ENCODE data around the gene MPZL3. TPM values are rescaled to one million over a fixed set of nuclear protein-coding genes. Genes with fewer than 3 reads are reported as not detected.

MPZL3 gene
- total RNA-seq, 2 donors from 2014 or later: 35.0 to 93.0 TPM

- H3K27ac Mint-ChIP-seq: peak overlapping the region in 1 of 2 donors; percentile 91
- DNase-seq (ENCODE audit: low spot score in 2 of 2) (no peak), ATAC-seq (peak in 1 of 2 donors; percentile 1)
- peaks cover 46 to 67% of the 10 kb centered on the region in 2 donors for H3K36me3 Mint-ChIP-seq
- peaks cover 0 to 5% of the 10 kb centered on the region in 2 donors for H3K9me3 Mint-ChIP-seq
Observed at GRCh38 chr11:118226296-118226695, 25.9 kb downstream of the MPZL3 start.

- DNase-seq (ENCODE audit: low spot score in 2 of 2): peak in 1 of 2 donors; percentile 68
- peak; percentile 70 to 82 for ATAC-seq
- H3K27ac Mint-ChIP-seq: peak within 1 kb of the TSS in 1 of 2 donors; percentile 95
- peaks cover 61 to 72% of the 10 kb centered on the region in 2 donors for H3K36me3 Mint-ChIP-seq
- H3K9me3 Mint-ChIP-seq: peaks cover 0 to 5% of the 10 kb centered on the region in 2 donors
Observed at GRCh38 chr11:118224511-118225188, 27.5 kb downstream of the MPZL3 start, which contains the start of gene JAML. TSS of gene JAML (minus strand) at chr11:118225011. CDS start at chr11:118214866, 10,145 bp downstream.

GRCh38 chr11:118223992-118224391 is 28.2 kb downstream of the MPZL3 start:
- H3K27ac Mint-ChIP-seq: peak overlapping the region in 1 of 2 donors; percentile 95
- peak; percentile 12 to 25 for ATAC-seq
- H3K36me3 Mint-ChIP-seq: peaks cover 61 to 72% of the 10 kb centered on the region in 2 donors
- no peak for DNase-seq (ENCODE audit: low spot score in 2 of 2)
- H3K9me3 Mint-ChIP-seq: peaks cover 0 to 5% of the 10 kb centered on the region in 2 donors

GRCh38 chr11:118223570-118223969 is 28.6 kb downstream of the MPZL3 start:
- Mint-ChIP-seq H3K36me3 (peaks cover 65 to 74% of the 10 kb centered on the region in 2 donors), H3K27ac (peak overlapping the region in 1 of 2 donors; percentile 95), H3K9me3 (peaks cover 0 to 5% of the 10 kb centered on the region in 2 donors)
- DNase-seq (ENCODE audit: low spot score in 2 of 2) (no peak), ATAC-seq (peak; percentile 7 to 10)

- no peak for DNase-seq (ENCODE audit: low spot score in 2 of 2)
- no peak for ATAC-seq
- Mint-ChIP-seq H3K9me3 (peaks cover 0 to 5% of the 10 kb centered on the region in 2 donors), H3K36me3 (peaks cover 59 to 71% of the 10 kb centered on the region in 2 donors), H3K27ac (peak overlapping the region in 1 of 2 donors; percentile 95)
Observed at GRCh38 chr11:118222437-118222836, 29.7 kb downstream of the MPZL3 start.

GRCh38 chr11:118221419-118221818 is 30.7 kb downstream of the MPZL3 start:
- Mint-ChIP-seq H3K27ac (peak overlapping the region in 1 of 2 donors; percentile 95), H3K36me3 (peaks cover 51 to 63% of the 10 kb centered on the region in 2 donors), H3K9me3 (peaks cover 0 to 5% of the 10 kb centered on the region in 2 donors)
- ATAC-seq (no peak), DNase-seq (ENCODE audit: low spot score in 2 of 2) (no peak)

- DNase-seq (ENCODE audit: low spot score in 2 of 2) (no peak), ATAC-seq (peak in 1 of 2 donors; percentile 13)
- no peaks in the 10 kb centered on the region for H3K9me3 Mint-ChIP-seq
- peak overlapping the region in 1 of 2 donors; percentile 99 for H3K27ac Mint-ChIP-seq
- peaks cover 40 to 46% of the 10 kb centered on the region in 2 donors for H3K36me3 Mint-ChIP-seq
Observed at GRCh38 chr11:118219732-118220131, 32.4 kb downstream of the MPZL3 start.

GRCh38 chr11:118219244-118219643 is 32.9 kb downstream of the MPZL3 start:
- Mint-ChIP-seq H3K36me3 (peaks cover 44 to 49% of the 10 kb centered on the region in 2 donors), H3K27ac (peak overlapping the region in 1 of 2 donors; percentile 99), H3K9me3 (no peaks in the 10 kb centered on the region)
- no peak for ATAC-seq
- no peak for DNase-seq (ENCODE audit: low spot score in 2 of 2)

- DNase-seq (ENCODE audit: low spot score in 2 of 2) (no peak), ATAC-seq (peak; percentile 68 to 74)
- peak overlapping the region in 1 of 2 donors; percentile 99 for H3K27ac Mint-ChIP-seq
- no peaks in the 10 kb centered on the region for H3K9me3 Mint-ChIP-seq
- peaks cover 48 to 50% of the 10 kb centered on the region in 2 donors for H3K36me3 Mint-ChIP-seq
Observed at GRCh38 chr11:118217575-118217974, 34.6 kb downstream of the MPZL3 start.

GRCh38 chr11:118216621-118217481 is 35.3 kb downstream of the MPZL3 start:
- Mint-ChIP-seq H3K36me3 (peaks cover 50 to 56% of the 10 kb centered on the region in 2 donors), H3K27ac (peak overlapping the region in 1 of 2 donors; percentile 99), H3K9me3 (no peaks in the 10 kb centered on the region)
- DNase-seq (ENCODE audit: low spot score in 2 of 2) (peak; percentile 57 to 79), ATAC-seq (peak; percentile 82)

- no peaks in the 10 kb centered on the region for H3K9me3 Mint-ChIP-seq
- peaks cover 60 to 63% of the 10 kb centered on the region in 2 donors for H3K36me3 Mint-ChIP-seq
- ATAC-seq (no peak), DNase-seq (ENCODE audit: low spot score in 2 of 2) (no peak)
- H3K27ac Mint-ChIP-seq: peak overlapping the region in 1 of 2 donors; percentile 99
Observed at GRCh38 chr11:118215765-118216164, 36.4 kb downstream of the MPZL3 start.

- no peak for DNase-seq (ENCODE audit: low spot score in 2 of 2)
- ATAC-seq: no peak
- Mint-ChIP-seq H3K27ac (peak overlapping the region in 1 of 2 donors; percentile 99), H3K36me3 (peaks cover 63 to 65% of the 10 kb centered on the region in 2 donors), H3K9me3 (no peaks in the 10 kb centered on the region)
Observed at GRCh38 chr11:118215262-118215661, 36.9 kb downstream of the MPZL3 start.

- Mint-ChIP-seq H3K27ac (peak overlapping the region in 1 of 2 donors; percentile 99), H3K36me3 (peaks cover 61 to 63% of the 10 kb centered on the region in 2 donors), H3K9me3 (no peaks in the 10 kb centered on the region)
- no peak for ATAC-seq
- DNase-seq (ENCODE audit: low spot score in 2 of 2): no peak
Observed at GRCh38 chr11:118214210-118214914, 37.8 kb downstream of the MPZL3 start.

- ATAC-seq (no peak), DNase-seq (ENCODE audit: low spot score in 2 of 2) (no peak)
- peaks cover 61 to 62% of the 10 kb centered on the region in 2 donors for H3K36me3 Mint-ChIP-seq
- H3K9me3 Mint-ChIP-seq: no peaks in the 10 kb centered on the region
- H3K27ac Mint-ChIP-seq: peak overlapping the region in 1 of 2 donors; percentile 99
Observed at GRCh38 chr11:118213781-118214180, 38.4 kb downstream of the MPZL3 start.

GRCh38 chr11:118213201-118213600 is 39.0 kb downstream of the MPZL3 start:
- ATAC-seq (no peak), DNase-seq (ENCODE audit: low spot score in 2 of 2) (no peak)
- Mint-ChIP-seq H3K27ac (peak overlapping the region in 1 of 2 donors; percentile 58), H3K36me3 (peaks cover 56 to 61% of the 10 kb centered on the region in 2 donors), H3K9me3 (no peaks in the 10 kb centered on the region)

- peak overlapping the region in 1 of 2 donors; percentile 58 for H3K27ac Mint-ChIP-seq
- H3K9me3 Mint-ChIP-seq: no peaks in the 10 kb centered on the region
- ATAC-seq (no peak), DNase-seq (ENCODE audit: low spot score in 2 of 2) (no peak)
- peaks cover 56 to 65% of the 10 kb centered on the region in 2 donors for H3K36me3 Mint-ChIP-seq
Observed at GRCh38 chr11:118212781-118213191, 39.4 kb downstream of the MPZL3 start.

Data from activated naive CD4-positive, alpha-beta T cell treated with anti-CD3 and anti-CD28 coated beads, Interleukin-2, amount 50 U/mL, for 72 hours (primary cell).